Bronchial epithelial cell (primary cell): ENCODE measurements around the gene KRT73. TPM values are rescaled to one million over a fixed set of nuclear protein-coding genes. Genes with fewer than 3 reads are reported as not detected.

Source experiments
- DNase-seq: peaks from one replicate; pipeline ENCODE4 v3.0.0-alpha.2; 2010; ENCODE audit warnings: low read depth
- FAIRE-seq: peaks from 2 replicates; lab custom pipeline; 2011; peaks lifted over from hg19 to GRCh38; lab: Jason Lieb, UNC
- H3K27me3 ChIP-seq: 2 replicates; pipeline ENCODE4 v1.5.1; 2011; ENCODE audit warnings: low read length; ENCODE audit not compliant: control insufficient read depth, insufficient read depth
- H3K36me3 ChIP-seq: 2 replicates; pipeline ENCODE4 v1.5.1; 2011; ENCODE audit warnings: low read length; ENCODE audit not compliant: control insufficient read depth, insufficient read depth
- H3K4me3 ChIP-seq: 2 replicates; pipeline ENCODE4 v1.5.1; 2011; ENCODE audit warnings: mild to moderate bottlenecking, low read depth, low read length, control low read depth
- CTCF ChIP-seq: IDR thresholded peaks from 2 replicates; pipeline ENCODE4 v1.5.1; 2011; ENCODE audit warnings: mild to moderate bottlenecking, moderate library complexity, low read length, control low read depth, inconsistent platforms; ENCODE audit not compliant: insufficient read depth, severe bottlenecking
- total RNA-seq: library from RNA; depleted of rRNA; stranded (reverse); fragments of >200 nt; gene quantifications from 2 replicates; pipeline ENCODE4 v1.2.1, GENCODE V29; 2014

Gene KRT73
- total RNA-seq, 1 donor from 2014 or later, result not detected

GRCh38 chr12:52558781-52559445 lies 59.4 kb downstream of the KRT73 start:
- FAIRE-seq (no peak), DNase-seq (no peak)
- Histone ChIP-seq H3K36me3 (no peaks in the 10 kb centered on the region), H3K27me3 (no peaks in the 10 kb centered on the region), H3K4me3 (no peak overlapping the region)
- TF ChIP-seq CTCF, result no peak

Other genes with a start within 250 kb of the KRT73 start
- not detected in 2 replicates for gene KRT84, start 232.9 kb downstream of the KRT73 start, total RNA-seq
- not detected in 2 replicates for gene KRT82, start 212.2 kb downstream of the KRT73 start, total RNA-seq
- gene KRT75, start 184.2 kb downstream of the KRT73 start, total RNA-seq, result 1.8 and 7.3 TPM in 2 replicates
- 287 and 1,881 TPM in 2 replicates for gene KRT6B, start 166.4 kb downstream of the KRT73 start, total RNA-seq
- gene KRT6C, start 144.8 kb downstream of the KRT73 start, total RNA-seq, result 16.8 and 138 TPM in 2 replicates
- 13,929 and 17,192 TPM in 2 replicates for gene KRT6A, start 125.3 kb downstream of the KRT73 start, total RNA-seq
- gene KRT5, start 98.2 kb downstream of the KRT73 start, total RNA-seq, result 6,770 and 10,597 TPM in 2 replicates
- not detected in 2 replicates for gene KRT71, start 65.4 kb downstream of the KRT73 start, total RNA-seq
- gene KRT74, start 44.7 kb downstream of the KRT73 start, total RNA-seq, result 0.13 TPM in 1 of 2 replicates, not detected in the other
- gene KRT72, start 17.1 kb downstream of the KRT73 start, total RNA-seq, result not detected in 2 replicates
- not detected in 2 replicates for gene KRT2, start 33.7 kb upstream of the KRT73 start, total RNA-seq
- gene KRT1, start 61.8 kb upstream of the KRT73 start, total RNA-seq, result not detected in 2 replicates
- under 0.01 TPM in 1 of 2 replicates, not detected in the other for gene KRT77, start 85.0 kb upstream of the KRT73 start, total RNA-seq
- gene KRT76, start 158.8 kb upstream of the KRT73 start, total RNA-seq, result not detected in 2 replicates
- gene KRT3, start 177.6 kb upstream of the KRT73 start, total RNA-seq, result under 0.01 and 0.13 TPM in 2 replicates
- gene KRT4, start 195.6 kb upstream of the KRT73 start, total RNA-seq, result 66.6 and 171 TPM in 2 replicates
- gene KRT79, start 215.8 kb upstream of the KRT73 start, total RNA-seq, result under 0.01 and 0.26 TPM in 2 replicates
- gene KRT78, start 230.4 kb upstream of the KRT73 start, total RNA-seq, result 5.3 and 17.0 TPM in 2 replicates